CD4-positive, alpha-beta T cell treated with Interferon alpha-2 for 1 hour (primary cell): ENCODE data around the gene ZNF717.
"Not testable (repeated sequence)": the region's sequence is repeated elsewhere in the genome, so short reads cannot be mapped to it uniquely, and the experiment has no call there.

ENCODE experiments used
- DNase-seq, 2 donors: peaks; one replicate each; pipeline ENCODE4 v3.0.0-alpha.2; 2020 to 2022

The ZNF717 gene

GRCh38 chr3:75785081-75785755, at the start of gene ZNF717:
Gene ZNF717, minus strand, starts transcription at chr3:75785549. Its CDS starts 2,187 bp downstream, at chr3:75783362.
- DNase-seq, result peak; percentile 94

- DNase-seq, result not testable (repeated sequence)
These were observed 45.7 kb upstream of the ZNF717 start for GRCh38 chr3:75831076-75831475.

GRCh38 chr3:75818019-75818418, 32.7 kb upstream of the ZNF717 start:
- DNase-seq, result not testable (repeated sequence)

- not testable (repeated sequence) for DNase-seq
These were observed 31.2 kb upstream of the ZNF717 start for GRCh38 chr3:75816287-75817180.

- no peak for DNase-seq
These were observed 29.4 kb upstream of the ZNF717 start for GRCh38 chr3:75814797-75815196.

- no peak for DNase-seq
These were observed 2.8 kb downstream of the ZNF717 start for GRCh38 chr3:75782506-75782905.

GRCh38 chr3:75781079-75781745, 4.1 kb downstream of the ZNF717 start:
- DNase-seq, result no peak

- DNase-seq, result not testable (repeated sequence)
These were observed 7.6 kb downstream of the ZNF717 start for GRCh38 chr3:75777742-75778141.

GRCh38 chr3:75771631-75772030, 13.7 kb downstream of the ZNF717 start:
- DNase-seq, result not testable (repeated sequence)

GRCh38 chr3:75768303-75769017, 16.9 kb downstream of the ZNF717 start:
- no peak for DNase-seq

- no peak for DNase-seq
These were observed 47.4 kb downstream of the ZNF717 start for GRCh38 chr3:75737831-75738493.

GRCh38 chr3:75727985-75728384, 57.4 kb downstream of the ZNF717 start:
- no peak for DNase-seq

- DNase-seq, result no peak
These were observed 93.3 kb downstream of the ZNF717 start for GRCh38 chr3:75692061-75692460.

- DNase-seq, result no peak
These were observed 98.0 kb downstream of the ZNF717 start for GRCh38 chr3:75687323-75687722.
